PC-9 (cell line): ENCODE data around the gene KIF5C. TPM values are rescaled to one million over a fixed set of nuclear protein-coding genes. Genes with fewer than 3 reads are reported as not detected.

Experiments used
- BruUV-seq: library from RNA; stranded (reverse); fragments of 400-500 nt; replicated peaks from 2 replicates; lab custom pipeline; 2021; lab: Mats Ljungman, UMichigan
- CTCF ChIA-PET: fragments of 300-600 bp; sonication (Branson Sonifier 250); formaldehyde crosslinking; loops from one replicate; lab custom pipeline; 2022; ENCODE audit warnings: antibody characterized with exemption; lab: Charles Lee
- POLR2A ChIA-PET: fragments of 300-600 bp; sonication (Branson Sonifier 250); formaldehyde crosslinking; loops from one replicate; lab custom pipeline; 2022; ENCODE audit warnings: antibody characterized with exemption; ENCODE audit not compliant: unreplicated experiment; lab: Charles Lee
- DNase-seq, 2 experiments: peaks; one replicate each; pipeline versions ENCODE4 v3.0.0 to v3.0.0-alpha.2; 2015 to 2022; ENCODE audit warnings: mixed read lengths in 1 of 2
- H2AFZ ChIP-seq: fragments of 200-600 bp; sonication (generic); 2 replicates; pipeline ENCODE4 v1.8.1; 2017; ENCODE audit warnings: antibody characterized with exemption
- H3F3A ChIP-seq: fragments of 200-600 bp; sonication (generic); 2 replicates; pipeline ENCODE4 v1.8.1; 2017; ENCODE audit warnings: antibody characterized with exemption, mild to moderate bottlenecking, low read depth; ENCODE audit not compliant: insufficient read depth
- H3K27ac ChIP-seq: fragments of 200-600 bp; sonication (generic); 2 replicates; pipeline ENCODE4 v1.6.1; 2016; ENCODE audit warnings: mixed run types
- H3K27me3 ChIP-seq: fragments of 200-600 bp; sonication (generic); 2 replicates; pipeline ENCODE4 v1.6.1; 2016; ENCODE audit warnings: low read depth, mixed run types; ENCODE audit not compliant: insufficient read depth
- H3K36me3 ChIP-seq: fragments of 200-600 bp; sonication (generic); 2 replicates; pipeline ENCODE4 v1.6.1; 2016; ENCODE audit warnings: low read depth, mixed run types
- H3K4me1 ChIP-seq: fragments of 200-600 bp; sonication (generic); replicated peaks from 2 replicates; pipeline ENCODE4 v1.6.1; 2016; ENCODE audit warnings: mixed run types; ENCODE audit not compliant: insufficient read depth
- H3K4me2 ChIP-seq: fragments of 200-600 bp; sonication (generic); 2 replicates; pipeline ENCODE4 v1.6.1; 2017; ENCODE audit warnings: mixed run types
- H3K4me3 ChIP-seq: fragments of 200-600 bp; sonication (generic); 2 replicates; pipeline ENCODE4 v1.6.1; 2016; ENCODE audit warnings: mixed run types
- H3K79me2 ChIP-seq: fragments of 200-600 bp; sonication (generic); 2 replicates; pipeline ENCODE4 v1.6.1; 2017; ENCODE audit warnings: low read depth, mixed run types
- H3K9me2 ChIP-seq: fragments of 200-600 bp; sonication (generic); 2 replicates; pipeline ENCODE4 v1.8.1; 2017; ENCODE audit warnings: mild to moderate bottlenecking; ENCODE audit not compliant: insufficient read depth
- H3K9me3 ChIP-seq: fragments of 200-600 bp; sonication (generic); 2 replicates; pipeline ENCODE4 v1.8.1; 2016; ENCODE audit warnings: low read depth; ENCODE audit not compliant: insufficient read depth
- H4K20me1 ChIP-seq: fragments of 200-600 bp; sonication (generic); 2 replicates; pipeline ENCODE4 v1.8.1; 2017; ENCODE audit not compliant: insufficient read depth
- CTCF ChIP-seq: fragments of 200-600 bp; sonication (generic); conservative IDR thresholded peaks from 2 replicates; pipeline ENCODE4 v1.6.1; 2017; ENCODE audit warnings: mixed run types, antibody characterized with exemption, mild to moderate bottlenecking, moderate library complexity
- EZH2 ChIP-seq: fragments of 200-600 bp; sonication (generic); IDR thresholded peaks from 2 replicates; pipeline ENCODE4 v1.8.0; 2017; ENCODE audit warnings: antibody characterized with exemption, low read depth
- intact Hi-C: fragments of 100-400 bp; cut with micrococcal nuclease; formaldehyde crosslinking; loops from one replicate; pipeline ENCODE4 v1.10.0; 2022; ENCODE audit not compliant: unreplicated experiment
- total RNA-seq: library from RNA; stranded (reverse); gene quantifications from 2 replicates; pipeline ENCODE4 v1.2.3, GENCODE V29; 2021

The KIF5C gene
- total RNA-seq, 1 experiment from 2014 or later = 0.07 TPM

GRCh38 chr2:148955798-148956197 is 80.8 kb downstream of the KIF5C start:
- no peaks in the 10 kb centered on the region for H4K20me1 ChIP-seq
- H3K79me2 ChIP-seq = no peaks in the 10 kb centered on the region
- BruUV-seq = no TSS peak
- no peak overlapping the region for H3K4me3 ChIP-seq
- no peaks in the 10 kb centered on the region for H3K9me3 ChIP-seq
- CTCF ChIA-PET = interaction anchor here (0.6 kb wide), 1 partner anchor 300 kb away, joined by 3 read pairs; no protein-coding TSS in a partner anchor
- H3K9me2 ChIP-seq = no peaks in the 10 kb centered on the region
- TF ChIP-seq CTCF = no peak
- TF ChIP-seq EZH2 = no peak
- H3K4me1 ChIP-seq = no peaks in the 10 kb centered on the region
- peak in 1 of 2 experiments; percentile 65 for DNase-seq
- POLR2A ChIA-PET = no interaction called here
- H3K4me2 ChIP-seq = no peak overlapping the region
- no peaks in the 10 kb centered on the region for H3K27me3 ChIP-seq
- H3F3A ChIP-seq = no peaks in the 10 kb centered on the region
- no peaks in the 10 kb centered on the region for H3K36me3 ChIP-seq
- intact Hi-C loops = no loop called here
- H3K27ac ChIP-seq = no peak overlapping the region
- H2AFZ ChIP-seq = no peak overlapping the region

GRCh38 chr2:148957023-148957422 is 82.0 kb downstream of the KIF5C start:
- H3F3A ChIP-seq = no peaks in the 10 kb centered on the region
- DNase-seq = no peak
- no peak overlapping the region for H3K27ac ChIP-seq
- H3K27me3 ChIP-seq = no peaks in the 10 kb centered on the region
- no peaks in the 10 kb centered on the region for H4K20me1 ChIP-seq
- no peak overlapping the region for H3K4me2 ChIP-seq
- intact Hi-C loops = no loop called here
- H3K4me1 ChIP-seq = no peaks in the 10 kb centered on the region
- BruUV-seq = no TSS peak
- no peak for TF ChIP-seq EZH2
- no peak for TF ChIP-seq CTCF
- no peaks in the 10 kb centered on the region for H3K9me2 ChIP-seq
- no peak overlapping the region for H2AFZ ChIP-seq
- no peaks in the 10 kb centered on the region for H3K9me3 ChIP-seq
- ChIA-PET POLR2A (no interaction called here), CTCF (no interaction called here)
- no peaks in the 10 kb centered on the region for H3K79me2 ChIP-seq
- no peak overlapping the region for H3K4me3 ChIP-seq
- no peaks in the 10 kb centered on the region for H3K36me3 ChIP-seq

- Histone ChIP-seq H3K4me2 (no peak overlapping the region), H3K9me2 (no peaks in the 10 kb centered on the region), H3F3A (no peaks in the 10 kb centered on the region), H3K36me3 (no peaks in the 10 kb centered on the region), H3K79me2 (no peaks in the 10 kb centered on the region), H2AFZ (no peak overlapping the region), H3K9me3 (no peaks in the 10 kb centered on the region), H3K4me1 (no peaks in the 10 kb centered on the region), H3K27me3 (no peaks in the 10 kb centered on the region), H3K4me3 (no peak overlapping the region), H3K27ac (no peak overlapping the region), H4K20me1 (no peaks in the 10 kb centered on the region)
- TF ChIP-seq EZH2 = no peak
- no peak for TF ChIP-seq CTCF
- no peak for DNase-seq
- CTCF ChIA-PET = no interaction called here
- intact Hi-C loops = no loop called here
- POLR2A ChIA-PET = no interaction called here
- no TSS peak for BruUV-seq
These were observed 84.7 kb downstream of the KIF5C start for GRCh38 chr2:148959745-148960144.
